HCT116 (cell line): ENCODE results near the gene GPR17. TPM values are rescaled to one million over a fixed set of nuclear protein-coding genes. Genes with fewer than 3 reads are reported as not detected.

ENCODE experiments used
- ATAC-seq: fragments of 200-7000 bp; cut with Tn5 transposase; 2 replicates; pipeline ENCODE4 v1.9.1; 2020; ENCODE audit warnings: mild to moderate bottlenecking, moderate library complexity
- BruUV-seq: library from RNA; stranded (reverse); fragments of 400-500 nt; replicated peaks from 2 replicates; lab custom pipeline; 2021; lab: Mats Ljungman, UMichigan
- CTCF ChIA-PET: fragments of 300-600 bp; sonication (Branson Sonifier 250); formaldehyde crosslinking; loops from one replicate; lab custom pipeline; 2021; ENCODE audit warnings: antibody characterized with exemption; lab: Charles Lee
- POLR2A ChIA-PET: fragments of 300-600, 350-600 bp; sonication (Branson Sonifier 250); formaldehyde crosslinking; loops from one replicate; lab custom pipeline; 2021; ENCODE audit warnings: antibody characterized with exemption; lab: Charles Lee
- RAD21 ChIA-PET, 2 experiments: fragments of 300-600 bp; sonication (Branson Sonifier 250); formaldehyde crosslinking; loops; one replicate each; lab custom pipeline; 2023; ENCODE audit warnings: low total read pairs in 2 of 2; ENCODE audit not compliant: uncharacterized antibody in 2 of 2, unreplicated experiment in 2 of 2, low non-redundant PET in 1 of 2; lab: Charles Lee
- DNase-seq: peaks from one replicate; pipeline ENCODE4 v3.0.0-alpha.2; 2010; ENCODE audit warnings: low read depth, low spot score
- H2AFZ ChIP-seq: fragments of 200-600 bp; shearing (Covaris generic), sonication (generic); 2 replicates; pipeline ENCODE4 v1.6.1; 2017; ENCODE audit warnings: low read depth, mixed run types, mixed read lengths, antibody characterized with exemption, low read length; ENCODE audit not compliant: poor library complexity, severe bottlenecking
- H3K27ac ChIP-seq: 2 replicates; pipeline ENCODE4 v1.5.1; 2012; ENCODE audit warnings: low read depth, low read length
- H3K27me3 ChIP-seq: fragments of 200-600 bp; sonication (generic); 2 replicates; pipeline ENCODE4 v1.6.1; 2016; ENCODE audit warnings: mixed run types, low read length, mixed read lengths; ENCODE audit not compliant: insufficient read depth
- H3K36me3 ChIP-seq, 2 experiments: fragments of 200-500 bp in 1 of 2; fragments of 200-600 bp in 1 of 2; sonication (Bioruptor generic) in 1 of 2; sonication (generic) in 1 of 2; 2 replicates each; pipeline versions ENCODE4 v1.5.1 to v1.6.1; 2014 to 2016; ENCODE audit warnings: low read length in 2 of 2, inconsistent platforms in 1 of 2, mixed read lengths in 1 of 2, mixed run types in 1 of 2; ENCODE audit not compliant: insufficient read depth in 2 of 2, control insufficient read depth in 1 of 2
- H3K4me1 ChIP-seq, 2 experiments: fragments of 200-600 bp in 1 of 2; sonication (generic) in 1 of 2; 2 replicates each; pipeline versions ENCODE4 v1.5.1 to v1.6.1; 2012 to 2017; ENCODE audit warnings: low read length in 2 of 2, inconsistent platforms in 1 of 2, mild to moderate bottlenecking in 1 of 2, mixed read lengths in 1 of 2, mixed run types in 1 of 2, moderate library complexity in 1 of 2; ENCODE audit not compliant: insufficient read depth in 2 of 2, control insufficient read depth in 1 of 2
- H3K4me2 ChIP-seq: fragments of 200-600 bp; sonication (generic); 2 replicates; pipeline ENCODE4 v1.6.1; 2017; ENCODE audit warnings: mixed run types, low read length, mixed read lengths
- H3K4me3 ChIP-seq, 2 experiments: fragments of 200-600 bp in 1 of 2; sonication (generic) in 1 of 2; replicated peaks in 1 of 2; 2 replicates each; pipeline ENCODE4 v1.5.1; 2011 to 2016; ENCODE audit warnings: low read length in 2 of 2, control low read depth in 1 of 2, low read depth in 1 of 2, mild to moderate bottlenecking in 1 of 2, mixed read lengths in 1 of 2, mixed run types in 1 of 2
- H3K79me2 ChIP-seq: fragments of 200-600 bp; sonication (generic); 2 replicates; pipeline ENCODE4 v1.6.1; 2017; ENCODE audit warnings: mild to moderate bottlenecking, mixed run types, low read length, moderate library complexity, mixed read lengths; ENCODE audit not compliant: insufficient read depth
- H3K9ac ChIP-seq: fragments of 200-600 bp; sonication (generic); 2 replicates; pipeline ENCODE4 v1.6.1; 2016; ENCODE audit warnings: low read length, mixed read lengths
- H3K9me2 ChIP-seq: fragments of 200-600 bp; sonication (generic), shearing (Covaris generic); 2 replicates; pipeline ENCODE4 v1.6.1; 2017; ENCODE audit warnings: mixed run types, mild to moderate bottlenecking, moderate library complexity; ENCODE audit not compliant: insufficient read depth
- H3K9me3 ChIP-seq, 2 experiments: fragments of 200-500 bp in 1 of 2; fragments of 200-600 bp in 1 of 2; sonication (Bioruptor generic) in 1 of 2; sonication (generic) in 1 of 2; 2 replicates each; pipeline ENCODE4 v1.6.1; 2014 to 2017; ENCODE audit warnings: low read length in 2 of 2, mixed read lengths in 2 of 2, inconsistent platforms in 1 of 2, low read depth in 1 of 2, mild to moderate bottlenecking in 1 of 2, mixed run types in 1 of 2, moderate library complexity in 1 of 2; ENCODE audit not compliant: control insufficient read depth in 1 of 2, insufficient read depth in 1 of 2
- H4K20me1 ChIP-seq: fragments of 200-600 bp; sonication (generic), shearing (Covaris generic); 2 replicates; pipeline ENCODE4 v1.6.1; 2017; ENCODE audit warnings: mixed run types, mild to moderate bottlenecking, moderate library complexity; ENCODE audit not compliant: insufficient read depth
- ATF3 ChIP-seq: IDR thresholded peaks from 2 replicates; pipeline ENCODE4 v1.6.1; 2012
- CBX3 ChIP-seq: IDR thresholded peaks from 2 replicates; pipeline ENCODE4 v1.6.1; 2012; ENCODE audit warnings: low read depth
- CEBPB ChIP-seq: IDR thresholded peaks from 2 replicates; pipeline ENCODE4 v1.6.1; 2012; ENCODE audit warnings: low read depth
- EGR1 ChIP-seq: IDR thresholded peaks from 2 replicates; pipeline ENCODE4 v1.6.1; 2012; ENCODE audit warnings: low read depth
- ELF1 ChIP-seq: IDR thresholded peaks from 2 replicates; pipeline ENCODE4 v1.6.1; 2012; ENCODE audit warnings: low read depth, borderline replicate concordance
- EZH2phosphoT487 ChIP-seq: fragments of 200-600 bp; IDR thresholded peaks from 2 replicates; pipeline ENCODE4 v1.6.1; 2018; ENCODE audit warnings: antibody characterized with exemption, borderline replicate concordance
- FOSL1 ChIP-seq: IDR thresholded peaks from 2 replicates; pipeline ENCODE4 v1.6.1; 2012; ENCODE audit warnings: low read depth
- JUND ChIP-seq: IDR thresholded peaks from 2 replicates; pipeline ENCODE4 v1.6.1; 2012
- POLR2AphosphoS5 ChIP-seq: IDR thresholded peaks from 2 replicates; pipeline ENCODE4 v1.6.1; 2011; ENCODE audit warnings: mild to moderate bottlenecking, low read depth, low read length, moderate library complexity
- RAD21 ChIP-seq: IDR thresholded peaks from 2 replicates; pipeline ENCODE4 v1.6.1; 2012; ENCODE audit warnings: low read depth, mild to moderate bottlenecking
- SP1 ChIP-seq: IDR thresholded peaks from 2 replicates; pipeline ENCODE4 v1.6.1; 2012; ENCODE audit warnings: low read depth
- YY1 ChIP-seq: IDR thresholded peaks from 2 replicates; pipeline ENCODE4 v1.6.1; 2011; ENCODE audit warnings: low read length, low read depth, moderate library complexity, mild to moderate bottlenecking; ENCODE audit not compliant: insufficient replicate concordance; ENCODE audit errors: extremely low read depth
- ZFX ChIP-seq: fragments of 450-650 bp; IDR thresholded peaks from 2 replicates; pipeline ENCODE4 v1.6.1; 2017
- ZNF274 ChIP-seq: fragments of 200-500 bp; sonication (Bioruptor generic); IDR thresholded peaks from 2 replicates; pipeline ENCODE4 v1.6.1; 2014; ENCODE audit warnings: mild to moderate bottlenecking, low read depth, low read length, inconsistent platforms
- intact Hi-C: fragments of 100-400 bp; cut with micrococcal nuclease; formaldehyde crosslinking; loops from 2 replicates; pipeline ENCODE4 v1.10.0; 2022
- total RNA-seq: library from RNA; stranded (reverse); gene quantifications from one replicate; pipeline ENCODE4 v1.2.1, GENCODE V29; 2021; ENCODE audit not compliant: unreplicated experiment
- TF ChIP-seq, protein P1 (sequence below): IDR thresholded peaks from 2 replicates; pipeline ENCODE4 v1.6.1; 2012

GPR17 gene
- total RNA-seq, 1 experiment from 2014 or later: not detected

DNA sequence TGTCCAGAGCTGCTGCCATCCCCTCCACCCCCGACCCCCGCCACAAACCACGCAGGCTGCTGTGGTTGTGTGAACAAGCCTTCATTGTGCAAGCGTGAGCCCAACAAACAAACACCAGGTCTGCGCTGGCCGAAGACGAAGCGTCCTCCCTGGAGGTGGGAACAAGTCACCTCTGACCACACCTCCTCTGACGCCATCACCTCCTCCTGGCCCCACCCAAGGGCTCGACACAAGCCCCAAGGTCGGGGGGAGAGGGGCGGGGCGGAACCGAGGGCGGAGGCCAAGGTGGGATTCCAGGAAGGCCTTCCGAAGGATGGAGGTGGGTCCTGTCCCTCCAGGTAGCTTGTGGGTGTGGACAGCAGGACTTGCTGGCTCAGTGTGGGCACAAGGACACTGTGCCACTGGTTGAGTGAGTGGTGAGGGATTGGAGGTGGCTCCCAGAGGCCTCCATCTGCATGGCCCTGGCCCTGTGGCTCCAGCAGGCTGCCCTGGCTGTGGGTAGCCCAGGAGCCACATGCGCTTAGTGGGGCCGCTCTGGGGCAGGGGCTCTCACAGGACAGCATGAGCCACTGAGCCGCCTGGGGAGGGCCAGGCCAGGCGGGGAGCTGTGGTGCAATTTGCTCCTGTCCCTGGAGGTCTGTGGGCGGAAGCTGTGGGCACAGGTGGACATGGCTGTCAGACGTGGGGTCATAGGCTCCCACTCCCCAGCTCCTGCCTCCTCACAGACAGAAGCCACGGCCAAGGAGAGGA lies 7.4 kb upstream of the GPR17 start:
- no TSS peak for BruUV-seq

More for the DNA sequence above, 7.4 kb upstream of the GPR17 start:
- H3K27me3 ChIP-seq: no peaks in the 10 kb centered on the region
- ATAC-seq: 0 out of 2 replicates have a peak, but pooled peaks have one; percentile 9
- no peak overlapping the region for H3K9ac ChIP-seq
- H3K4me1 ChIP-seq: peaks cover 8 to 19% of the 10 kb centered on the region in 2 experiments
- RAD21 ChIA-PET: interaction anchor here in 1 of 2 experiments (0.9 kb wide), 1 partner anchor 47 kb away, joined by 3 read pairs; no protein-coding TSS in a partner anchor
- no peak overlapping the region; the same call in 1 of the 2 replicates for H3K27ac ChIP-seq
- no peaks in the 10 kb centered on the region for H4K20me1 ChIP-seq
- DNase-seq: no peak
- H2AFZ ChIP-seq: no peak overlapping the region
- H3K36me3 ChIP-seq: no peaks in the 10 kb centered on the region
- no peaks in the 10 kb centered on the region for H3K9me3 ChIP-seq
- TF ChIP-seq FOSL1 (no peak), EGR1 (no peak), YY1 (no peak), CBX3 (no peak), SP1 (no peak), JUND (no peak), ZNF274 (no peak), ELF1 (no peak), ATF3 (no peak), RAD21 (no peak), POLR2AphosphoS5 (no peak), ZFX (no peak), EZH2phosphoT487 (no peak), CEBPB (no peak)
- TF ChIP-seq, protein P1, sequence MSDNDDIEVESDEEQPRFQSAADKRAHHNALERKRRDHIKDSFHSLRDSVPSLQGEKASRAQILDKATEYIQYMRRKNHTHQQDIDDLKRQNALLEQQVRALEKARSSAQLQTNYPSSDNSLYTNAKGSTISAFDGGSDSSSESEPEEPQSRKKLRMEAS: no peak
- H3K9me2 ChIP-seq: no peaks in the 10 kb centered on the region
- H3K4me3 ChIP-seq: no peak overlapping the region
- POLR2A ChIA-PET: no interaction called here
- H3K79me2 ChIP-seq: no peaks in the 10 kb centered on the region
- CTCF ChIA-PET: interaction anchor here (1.3 kb wide), 1 partner anchor 47 kb away, joined by 6 read pairs; no protein-coding TSS in a partner anchor
- intact Hi-C loops: no loop called here
- H3K4me2 ChIP-seq: 0 out of 2 replicates have a peak overlapping the region, but pooled peaks have one; percentile 62
